Spleen (tissue), 7 donors: ENCODE results near the gene SEMA5A.

ENCODE experiments used
- CTCF ChIP-seq, 11 experiments: fragments of 200-600 bp in 7 of 11; fragments of 450-650 bp in 4 of 11; sonication (generic) in 4 of 11; IDR thresholded peaks in 8 of 11; conservative IDR thresholded peaks in 3 of 11; 1 replicate in 7 of 11; 2 replicates in 4 of 11; pipeline versions ENCODE4 v1.4.0 to v1.8.0; 2016 to 2021; ENCODE audit warnings: antibody characterized with exemption in 11 of 11, inconsistent platforms in 4 of 11, mild to moderate bottlenecking in 1 of 11
- POLR2A ChIP-seq, 3 donors: fragments of 450-650 bp; IDR thresholded peaks; one replicate each; pipeline ENCODE4 v1.5.1; 2017; ENCODE audit warnings: antibody characterized with exemption in 3 of 3, mild to moderate bottlenecking in 1 of 3
- POLR2AphosphoS5 ChIP-seq, 3 donors: sonication (generic); formaldehyde crosslinking; IDR thresholded peaks; one replicate each; pipeline ENCODE4 v1.5.1; 2017; ENCODE audit warnings: antibody characterized with exemption in 3 of 3
- donor health status: DM: no; HTN: no; CAD: no; lungs with moderate emphysema.
- donor health status: DM: no; HTN: no; CAD: no.
- donor health status: DM: no; HTN: no; CAD: no.

- no peak for TF ChIP-seq POLR2AphosphoS5 (IDR thresholded peaks at IDR 0.05)
- no peak for TF ChIP-seq CTCF (IDR thresholded peaks at IDR 0.05 in 8 of 11, conservative IDR thresholded peaks at IDR 0.05 in 3 of 11)
- TF ChIP-seq POLR2A (IDR thresholded peaks at IDR 0.05) = no peak
These were observed 206.6 kb downstream of the SEMA5A start for GRCh38 chr5:9339206-9339818.
